Sigmoid colon (tissue), 4 donors: ENCODE results near the gene ARF1.

Experiments used
- EP300 ChIP-seq, 4 donors: sonication (generic); formaldehyde crosslinking; IDR thresholded peaks; one replicate each; pipeline ENCODE4 v1.6.1; 2017; ENCODE audit warnings: antibody characterized with exemption in 4 of 4
- POLR2A ChIP-seq, 2 donors: fragments of 450-650 bp; IDR thresholded peaks; one replicate each; pipeline ENCODE4 v1.6.1; 2016; ENCODE audit warnings: antibody characterized with exemption in 2 of 2, mild to moderate bottlenecking in 2 of 2, moderate library complexity in 2 of 2
- POLR2AphosphoS5 ChIP-seq, 4 donors: sonication (generic); formaldehyde crosslinking; IDR thresholded peaks; one replicate each; pipeline ENCODE4 v1.6.1; 2017; ENCODE audit warnings: antibody characterized with exemption in 4 of 4
- TF ChIP-seq, protein P1 (sequence below), 4 experiments: fragments of 450-650 bp in 3 of 4; fragments of 200-600 bp in 1 of 4; IDR thresholded peaks; one replicate each; pipeline ENCODE4 v1.5.1; 2016 to 2019; ENCODE audit warnings: antibody characterized with exemption in 4 of 4, mild to moderate bottlenecking in 3 of 4, moderate library complexity in 2 of 4

DNA sequence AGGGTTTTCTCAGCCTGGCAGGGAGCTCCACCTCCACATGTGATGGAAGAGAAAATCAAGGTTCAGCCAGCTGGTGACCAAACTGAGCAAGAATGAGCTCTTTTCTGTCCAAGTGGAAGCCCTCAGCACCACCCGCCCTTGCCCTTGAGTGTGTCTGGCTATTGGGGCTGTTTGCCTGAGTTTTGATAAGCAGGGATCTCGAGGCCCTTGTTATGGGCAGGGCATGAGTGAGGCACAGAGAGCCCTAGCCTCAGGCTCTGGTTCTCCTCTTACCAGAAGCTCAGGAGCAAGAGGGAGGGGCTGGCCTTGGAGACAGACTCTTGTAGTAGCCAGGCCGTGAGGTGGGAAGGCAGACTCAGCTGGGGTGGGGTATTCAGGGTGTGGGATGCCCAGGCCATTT, 37.5 kb upstream of the ARF1 start:
- TF ChIP-seq, protein P1, sequence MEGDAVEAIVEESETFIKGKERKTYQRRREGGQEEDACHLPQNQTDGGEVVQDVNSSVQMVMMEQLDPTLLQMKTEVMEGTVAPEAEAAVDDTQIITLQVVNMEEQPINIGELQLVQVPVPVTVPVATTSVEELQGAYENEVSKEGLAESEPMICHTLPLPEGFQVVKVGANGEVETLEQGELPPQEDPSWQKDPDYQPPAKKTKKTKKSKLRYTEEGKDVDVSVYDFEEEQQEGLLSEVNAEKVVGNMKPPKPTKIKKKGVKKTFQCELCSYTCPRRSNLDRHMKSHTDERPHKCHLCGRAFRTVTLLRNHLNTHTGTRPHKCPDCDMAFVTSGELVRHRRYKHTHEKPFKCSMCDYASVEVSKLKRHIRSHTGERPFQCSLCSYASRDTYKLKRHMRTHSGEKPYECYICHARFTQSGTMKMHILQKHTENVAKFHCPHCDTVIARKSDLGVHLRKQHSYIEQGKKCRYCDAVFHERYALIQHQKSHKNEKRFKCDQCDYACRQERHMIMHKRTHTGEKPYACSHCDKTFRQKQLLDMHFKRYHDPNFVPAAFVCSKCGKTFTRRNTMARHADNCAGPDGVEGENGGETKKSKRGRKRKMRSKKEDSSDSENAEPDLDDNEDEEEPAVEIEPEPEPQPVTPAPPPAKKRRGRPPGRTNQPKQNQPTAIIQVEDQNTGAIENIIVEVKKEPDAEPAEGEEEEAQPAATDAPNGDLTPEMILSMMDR (IDR thresholded peaks at IDR 0.05) = no peak
- TF ChIP-seq POLR2A (IDR thresholded peaks at IDR 0.05) (no peak), POLR2AphosphoS5 (IDR thresholded peaks at IDR 0.05) (no peak), EP300 (IDR thresholded peaks at IDR 0.05) (no peak)
